Naive B cell (primary cell): Measurements from ENCODE around the gene FGD4. TPM values are rescaled to one million over a fixed set of nuclear protein-coding genes. Genes with fewer than 3 reads are reported as not detected.
"Not testable (repeated sequence)": the region's sequence is repeated elsewhere in the genome, so short reads cannot be mapped to it uniquely, and the experiment has no call there.

Source experiments
- ATAC-seq, 2 donors: fragments of 150-1000 bp; cut with Tn5 transposase; 2 replicates each; pipeline ENCODE4 v1.10.0; 2021; ENCODE audit warnings: low read depth in 2 of 2, mild to moderate bottlenecking in 2 of 2, moderate library complexity in 2 of 2
- DNase-seq: peaks from one replicate; pipeline ENCODE4 v3.0.0; 2022
- H3K27ac Mint-ChIP-seq, 6 donors: one replicate each; pipeline ENCODE4 v1.8.0; 2020 to 2022; ENCODE audit warnings: mild to moderate bottlenecking in 6 of 6, mixed read lengths in 6 of 6, moderate library complexity in 5 of 6, inconsistent platforms in 2 of 6
- H3K27me3 Mint-ChIP-seq, 3 donors: one replicate each; pipeline ENCODE4 v1.8.0; 2021 to 2022; ENCODE audit warnings: mixed read lengths in 3 of 3, mild to moderate bottlenecking in 1 of 3
- H3K36me3 Mint-ChIP-seq, 2 donors: one replicate each; pipeline ENCODE4 v1.8.0; 2020 to 2022; ENCODE audit warnings: mixed read lengths in 2 of 2, inconsistent platforms in 1 of 2, mild to moderate bottlenecking in 1 of 2
- H3K4me1 Mint-ChIP-seq, 3 donors: one replicate each; pipeline ENCODE4 v1.8.0; 2020 to 2022; ENCODE audit warnings: mixed read lengths in 3 of 3, inconsistent platforms in 1 of 3, mild to moderate bottlenecking in 1 of 3, moderate library complexity in 1 of 3
- H3K4me3 Mint-ChIP-seq, 8 donors: one replicate each; pipeline ENCODE4 v1.8.0; 2020 to 2022; ENCODE audit warnings: mild to moderate bottlenecking in 8 of 8, mixed read lengths in 8 of 8, moderate library complexity in 8 of 8, inconsistent platforms in 2 of 8
- H3K9me3 Mint-ChIP-seq, 7 donors: one replicate each; pipeline ENCODE4 v1.8.0; 2020 to 2022; ENCODE audit warnings: mixed read lengths in 7 of 7, mild to moderate bottlenecking in 5 of 7, inconsistent platforms in 2 of 7, moderate library complexity in 1 of 7
- polyA plus RNA-seq, 6 donors: library from polyadenylated mRNA; unstranded; fragments of 300-500 nt; fragmentation: Illumina TruSeq; gene quantifications; one replicate each; pipeline ENCODE4 v1.2.3, GENCODE V29; 2021; ENCODE audit warnings: low read depth in 6 of 6

The FGD4 gene
- polyA plus RNA-seq, 6 donors from 2014 or later = 1.4 to 5.2 (median 1.9) TPM; not detected in 1

- ATAC-seq (peak; percentile 92 to 94), DNase-seq (peak; percentile 57)
- no peaks in the 10 kb centered on the region for H3K9me3 Mint-ChIP-seq
- H3K27ac Mint-ChIP-seq = peak overlapping the region; percentile 75 to 96 (median 88)
- peaks cover 0 to 7% of the 10 kb centered on the region in 2 donors for H3K36me3 Mint-ChIP-seq
- H3K4me1 Mint-ChIP-seq = peaks cover 18 to 29% (median 24%) of the 10 kb centered on the region in 3 donors
- peak overlapping the region in 2 of 8 donors; percentile 7 to 60 for H3K4me3 Mint-ChIP-seq
- H3K27me3 Mint-ChIP-seq = no peaks in the 10 kb centered on the region
Observed at GRCh38 chr12:32558903-32559302, 159.5 kb downstream of the FGD4 start.

- H3K27me3 Mint-ChIP-seq = no peaks in the 10 kb centered on the region
- H3K9me3 Mint-ChIP-seq = no peaks in the 10 kb centered on the region
- no peak for DNase-seq
- H3K27ac Mint-ChIP-seq = peak overlapping the region; percentile 20 to 89 (median 76)
- peak overlapping the region in 2 of 8 donors; percentile 7 to 60 for H3K4me3 Mint-ChIP-seq
- ATAC-seq = no peak
- H3K36me3 Mint-ChIP-seq = peaks cover 0 to 7% of the 10 kb centered on the region in 2 donors
- peaks cover 18 to 27% (median 24%) of the 10 kb centered on the region in 3 donors for H3K4me1 Mint-ChIP-seq
Observed at GRCh38 chr12:32559434-32559833, 160.1 kb downstream of the FGD4 start.

GRCh38 chr12:32560520-32560919, 161.2 kb downstream of the FGD4 start:
- Mint-ChIP-seq H3K27ac (peak overlapping the region in 2 of 6 donors; percentile 77 to 89), H3K36me3 (no peaks in the 10 kb centered on the region), H3K4me3 (no peak overlapping the region), H3K4me1 (peaks cover 18 to 24% (median 23%) of the 10 kb centered on the region in 3 donors), H3K9me3 (no peaks in the 10 kb centered on the region), H3K27me3 (no peaks in the 10 kb centered on the region)
- no peak for ATAC-seq
- DNase-seq = no peak

- no peak for ATAC-seq
- DNase-seq = no peak
- Mint-ChIP-seq H3K27ac (peak overlapping the region in 2 of 6 donors; percentile 5 to 73), H3K36me3 (no peaks in the 10 kb centered on the region), H3K27me3 (no peaks in the 10 kb centered on the region), H3K9me3 (no peaks in the 10 kb centered on the region), H3K4me1 (peaks cover 18 to 24% (median 23%) of the 10 kb centered on the region in 3 donors), H3K4me3 (no peak overlapping the region)
Observed at GRCh38 chr12:32561931-32562341, 162.6 kb downstream of the FGD4 start.

GRCh38 chr12:32562413-32562812, 163.1 kb downstream of the FGD4 start:
- not testable (repeated sequence) for DNase-seq, H3K36me3 Mint-ChIP-seq, H3K4me3 Mint-ChIP-seq, H3K9me3 Mint-ChIP-seq, ATAC-seq, H3K27me3 Mint-ChIP-seq
- Mint-ChIP-seq H3K4me1 (peaks cover 18 to 24% (median 23%) of the 10 kb centered on the region in 3 donors), H3K27ac (peak overlapping the region in 3 of 6 donors; percentile 5 to 73 (median 52))

- DNase-seq (no peak), ATAC-seq (no peak)
- H3K36me3 Mint-ChIP-seq = no peaks in the 10 kb centered on the region
- no peaks in the 10 kb centered on the region for H3K27me3 Mint-ChIP-seq
- no peaks in the 10 kb centered on the region for H3K9me3 Mint-ChIP-seq
- no peak overlapping the region for H3K27ac Mint-ChIP-seq
- peaks cover 5 to 13% (median 8%) of the 10 kb centered on the region in 3 donors for H3K4me1 Mint-ChIP-seq
- no peak overlapping the region for H3K4me3 Mint-ChIP-seq
Observed at GRCh38 chr12:32566663-32567295, 167.4 kb downstream of the FGD4 start.

- no peaks in the 10 kb centered on the region for H3K9me3 Mint-ChIP-seq
- ATAC-seq (no peak), DNase-seq (no peak)
- H3K27ac Mint-ChIP-seq = no peak overlapping the region
- H3K27me3 Mint-ChIP-seq = no peaks in the 10 kb centered on the region
- no peaks in the 10 kb centered on the region for H3K36me3 Mint-ChIP-seq
- H3K4me3 Mint-ChIP-seq = no peak overlapping the region
- H3K4me1 Mint-ChIP-seq = peaks cover 3 to 11% (median 8%) of the 10 kb centered on the region in 3 donors
Observed at GRCh38 chr12:32567296-32567674, 167.9 kb downstream of the FGD4 start.

- H3K27me3 Mint-ChIP-seq = no peaks in the 10 kb centered on the region
- peaks cover 3 to 11% (median 8%) of the 10 kb centered on the region in 3 donors for H3K4me1 Mint-ChIP-seq
- no peak overlapping the region for H3K4me3 Mint-ChIP-seq
- H3K36me3 Mint-ChIP-seq = no peaks in the 10 kb centered on the region
- H3K27ac Mint-ChIP-seq = no peak overlapping the region
- DNase-seq (no peak), ATAC-seq (no peak)
- H3K9me3 Mint-ChIP-seq = no peaks in the 10 kb centered on the region
Observed at GRCh38 chr12:32568228-32568627, 168.9 kb downstream of the FGD4 start.

GRCh38 chr12:32569259-32569658, 169.9 kb downstream of the FGD4 start:
- Mint-ChIP-seq H3K4me1 (peaks cover 3 to 11% (median 8%) of the 10 kb centered on the region in 3 donors), H3K9me3 (no peaks in the 10 kb centered on the region), H3K36me3 (no peaks in the 10 kb centered on the region), H3K27me3 (no peaks in the 10 kb centered on the region), H3K27ac (peak overlapping the region in 1 of 6 donors; percentile 1), H3K4me3 (no peak overlapping the region)
- DNase-seq (no peak), ATAC-seq (no peak)

- Mint-ChIP-seq H3K4me1 (peaks cover 3 to 11% (median 8%) of the 10 kb centered on the region in 3 donors), H3K27ac (no peak overlapping the region), H3K36me3 (peaks cover 3% of the 10 kb centered on the region in 2 donors), H3K4me3 (no peak overlapping the region), H3K9me3 (peaks cover 0 to 4% (median 0%) of the 10 kb centered on the region in 7 donors), H3K27me3 (no peaks in the 10 kb centered on the region)
- ATAC-seq (no peak), DNase-seq (no peak)
Observed at GRCh38 chr12:32574585-32574984, 175.2 kb downstream of the FGD4 start.

- no peak overlapping the region for H3K27ac Mint-ChIP-seq
- no peak for ATAC-seq
- H3K4me1 Mint-ChIP-seq = no peaks in the 10 kb centered on the region
- H3K36me3 Mint-ChIP-seq = peaks cover 6 to 10% of the 10 kb centered on the region in 2 donors
- peaks cover 0 to 4% (median 0%) of the 10 kb centered on the region in 7 donors for H3K9me3 Mint-ChIP-seq
- H3K27me3 Mint-ChIP-seq = no peaks in the 10 kb centered on the region
- no peak overlapping the region for H3K4me3 Mint-ChIP-seq
- DNase-seq = no peak
Observed at GRCh38 chr12:32577328-32577727, 178.0 kb downstream of the FGD4 start.

- no peak overlapping the region for H3K4me3 Mint-ChIP-seq
- no peak for ATAC-seq
- H3K27me3 Mint-ChIP-seq = no peaks in the 10 kb centered on the region
- no peak overlapping the region for H3K27ac Mint-ChIP-seq
- peaks cover 6 to 10% of the 10 kb centered on the region in 2 donors for H3K36me3 Mint-ChIP-seq
- H3K9me3 Mint-ChIP-seq = peaks cover 0 to 7% (median 0%) of the 10 kb centered on the region in 7 donors
- H3K4me1 Mint-ChIP-seq = peaks cover 13 to 17% (median 14%) of the 10 kb centered on the region in 3 donors
- no peak for DNase-seq
Observed at GRCh38 chr12:32583534-32583933, 184.2 kb downstream of the FGD4 start.

- ATAC-seq = no peak
- peaks cover 23 to 27% (median 25%) of the 10 kb centered on the region in 3 donors for H3K4me1 Mint-ChIP-seq
- no peaks in the 10 kb centered on the region for H3K27me3 Mint-ChIP-seq
- H3K9me3 Mint-ChIP-seq = peaks cover 0 to 7% (median 0%) of the 10 kb centered on the region in 7 donors
- no peaks in the 10 kb centered on the region for H3K36me3 Mint-ChIP-seq
- no peak overlapping the region for H3K4me3 Mint-ChIP-seq
- DNase-seq = no peak
- H3K27ac Mint-ChIP-seq = peak overlapping the region in 2 of 6 donors; percentile 3 to 21
Observed at GRCh38 chr12:32585680-32586079, 186.3 kb downstream of the FGD4 start.

- H3K4me3 Mint-ChIP-seq = no peak overlapping the region
- H3K27ac Mint-ChIP-seq = peak overlapping the region in 3 of 6 donors; percentile 0 to 3 (median 1)
- peaks cover 0 to 7% (median 0%) of the 10 kb centered on the region in 7 donors for H3K9me3 Mint-ChIP-seq
- no peak for DNase-seq
- ATAC-seq = no peak
- no peaks in the 10 kb centered on the region for H3K27me3 Mint-ChIP-seq
- no peaks in the 10 kb centered on the region for H3K36me3 Mint-ChIP-seq
- peaks cover 23 to 27% (median 25%) of the 10 kb centered on the region in 3 donors for H3K4me1 Mint-ChIP-seq
Observed at GRCh38 chr12:32586390-32586789, 187.0 kb downstream of the FGD4 start.
